Measurements from ENCODE around the gene RAB24.

Gene RAB24

DNA sequence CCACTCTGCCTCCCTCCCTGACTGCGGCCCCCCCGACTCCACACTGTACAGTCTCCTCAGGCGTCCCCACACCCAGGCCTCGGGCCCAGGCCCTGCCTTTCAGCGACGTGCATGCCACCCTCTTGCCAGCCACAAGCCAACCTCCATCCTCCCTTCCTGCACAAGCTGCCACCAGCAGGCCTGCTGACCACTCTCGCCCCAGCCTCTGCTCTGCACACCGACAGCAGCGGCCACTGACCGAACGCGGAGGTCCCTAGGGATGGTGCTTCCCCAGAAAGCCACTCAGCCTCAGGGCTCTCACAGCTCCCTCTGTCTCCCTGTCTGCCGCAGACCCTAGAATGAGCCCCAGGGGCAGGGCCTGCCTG, 29.4 kb upstream of the RAB24 start:
- DNase-seq: no peak

DNA sequence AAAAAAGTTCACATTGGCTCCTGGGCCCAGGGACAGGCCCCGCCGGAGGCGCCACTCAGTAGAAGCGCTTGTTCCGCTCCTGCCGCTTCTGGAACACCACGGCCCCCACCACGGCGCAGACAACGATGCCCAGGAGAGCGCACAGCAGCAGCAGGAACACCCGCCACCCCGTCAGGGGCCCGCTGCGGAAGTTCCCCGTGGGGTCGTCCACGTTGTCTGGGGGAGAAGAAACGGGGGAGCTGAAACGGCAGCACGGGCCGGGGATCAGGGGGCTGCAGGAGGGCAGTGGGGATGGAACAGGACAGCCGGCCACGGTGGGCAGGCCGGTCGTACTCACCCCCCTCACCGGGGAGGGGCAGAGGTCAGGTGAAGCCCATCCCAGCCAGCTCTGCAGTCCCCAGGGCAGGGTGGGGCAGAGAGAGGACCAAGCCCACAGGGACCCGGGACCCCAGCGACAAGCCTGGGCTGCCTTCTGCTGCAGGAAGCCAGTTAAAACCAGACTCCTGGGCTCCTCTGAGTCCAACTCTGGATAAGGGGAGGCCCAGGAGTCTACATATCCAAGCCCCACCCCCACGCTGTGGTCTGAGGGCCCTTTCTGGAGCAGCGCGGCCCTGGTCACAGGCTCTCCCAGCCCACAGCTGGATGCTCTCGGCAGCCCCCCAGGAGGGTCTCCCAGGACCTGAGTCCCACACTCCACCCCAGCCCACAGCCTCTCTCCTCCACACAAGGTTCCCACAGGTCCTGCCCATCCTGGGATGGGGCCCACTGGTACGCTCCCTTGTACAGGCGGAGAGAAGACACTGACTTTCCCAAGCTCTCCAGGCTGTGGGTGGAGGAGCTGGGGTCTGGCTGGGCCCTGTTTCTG, 28.7 kb upstream of the RAB24 start:
- peak; percentile 18 for DNase-seq

DNA sequence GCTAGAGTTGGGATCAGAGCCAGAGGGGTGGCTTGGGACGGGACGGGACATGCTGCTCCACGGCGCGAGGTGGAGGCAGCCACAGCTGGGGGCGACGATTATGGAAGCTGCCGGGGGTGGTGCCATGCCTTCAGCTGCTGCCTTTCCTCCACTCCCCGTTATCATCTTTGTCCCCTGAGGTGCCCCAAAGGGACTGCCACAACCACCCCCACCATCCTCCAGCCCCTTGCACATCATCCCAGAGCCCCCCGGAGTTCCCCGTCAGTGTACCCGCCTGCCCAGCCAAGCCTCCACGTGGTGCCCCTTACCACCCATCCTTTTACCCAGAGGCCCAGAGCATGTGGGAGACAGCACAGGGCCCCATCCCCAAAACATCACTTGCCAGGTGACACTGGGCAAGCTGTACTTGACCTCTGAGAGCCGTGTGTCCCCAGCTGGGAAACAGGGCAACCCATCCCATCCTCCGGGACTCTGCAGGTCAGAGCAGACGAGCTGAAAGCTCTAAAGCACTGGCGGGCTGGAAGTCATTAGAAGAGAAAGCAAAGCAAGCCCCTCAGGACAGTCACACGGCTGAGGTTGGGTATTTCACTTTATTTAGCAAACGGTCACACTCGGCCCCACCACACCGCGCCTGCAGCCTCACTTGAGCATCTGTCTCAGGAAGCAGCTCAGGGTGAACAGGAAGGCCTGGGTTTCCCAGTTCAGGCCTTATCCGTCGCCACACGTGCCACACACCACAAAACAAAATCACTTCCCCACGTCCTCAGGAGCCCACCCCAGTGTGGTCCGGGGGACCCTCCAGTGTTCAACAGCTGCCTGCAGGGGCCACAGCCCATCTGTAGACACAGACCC, 27.7 kb upstream of the RAB24 start:
- DNase-seq: peak; percentile 41

DNA sequence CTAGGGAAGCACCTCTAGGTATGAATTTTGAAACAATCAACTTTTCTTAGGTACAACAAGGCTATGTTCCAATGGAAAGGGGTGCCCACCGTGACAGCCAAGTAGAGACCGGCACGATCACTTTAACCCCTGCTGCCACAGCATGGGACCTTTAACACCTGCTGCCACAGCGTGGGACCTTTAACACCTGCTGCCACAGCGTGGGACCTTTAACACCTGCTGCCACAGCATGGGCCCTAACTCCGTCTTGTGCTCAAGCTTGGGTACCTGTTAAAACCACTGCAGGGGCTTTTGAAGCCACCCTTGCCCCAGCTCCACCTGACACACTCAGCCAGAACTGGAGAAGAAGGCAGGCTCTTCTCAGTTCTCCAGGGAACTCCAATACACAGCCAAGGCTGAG, 26.4 kb upstream of the RAB24 start:
- DNase-seq: peak; percentile 6

DNA sequence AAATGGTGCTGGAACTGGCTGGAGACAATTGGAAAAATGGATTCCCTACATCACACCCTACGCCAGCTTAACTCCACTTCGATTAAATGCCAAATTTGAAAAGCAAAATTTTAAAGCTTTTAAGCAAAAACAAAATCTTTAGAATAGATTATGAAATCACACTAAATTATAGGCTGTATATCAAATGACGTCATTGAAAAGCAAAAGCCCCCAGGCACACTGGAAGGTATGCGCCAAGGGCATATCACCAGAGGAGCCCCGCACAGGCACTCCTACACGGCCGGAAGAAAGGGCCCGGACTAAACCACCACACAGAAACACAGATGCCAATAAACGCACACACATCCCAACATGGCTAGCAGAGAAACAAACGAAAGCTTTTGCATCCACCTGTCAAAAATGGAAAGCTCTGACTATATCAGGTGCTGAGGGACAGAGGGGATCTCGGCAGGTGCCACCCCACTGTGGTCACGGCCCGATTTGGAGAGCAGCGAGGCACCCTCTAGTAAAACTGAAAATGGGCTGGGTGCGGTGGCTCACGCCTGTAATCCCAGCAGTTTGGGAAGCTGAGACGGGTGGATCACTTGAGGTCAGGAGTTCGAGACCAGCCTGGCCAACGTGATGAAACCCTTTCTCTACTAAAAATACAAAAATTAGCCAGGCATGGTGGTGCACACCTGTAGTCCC, 25.2 kb upstream of the RAB24 start:
- peak; percentile 16 for DNase-seq

DNA sequence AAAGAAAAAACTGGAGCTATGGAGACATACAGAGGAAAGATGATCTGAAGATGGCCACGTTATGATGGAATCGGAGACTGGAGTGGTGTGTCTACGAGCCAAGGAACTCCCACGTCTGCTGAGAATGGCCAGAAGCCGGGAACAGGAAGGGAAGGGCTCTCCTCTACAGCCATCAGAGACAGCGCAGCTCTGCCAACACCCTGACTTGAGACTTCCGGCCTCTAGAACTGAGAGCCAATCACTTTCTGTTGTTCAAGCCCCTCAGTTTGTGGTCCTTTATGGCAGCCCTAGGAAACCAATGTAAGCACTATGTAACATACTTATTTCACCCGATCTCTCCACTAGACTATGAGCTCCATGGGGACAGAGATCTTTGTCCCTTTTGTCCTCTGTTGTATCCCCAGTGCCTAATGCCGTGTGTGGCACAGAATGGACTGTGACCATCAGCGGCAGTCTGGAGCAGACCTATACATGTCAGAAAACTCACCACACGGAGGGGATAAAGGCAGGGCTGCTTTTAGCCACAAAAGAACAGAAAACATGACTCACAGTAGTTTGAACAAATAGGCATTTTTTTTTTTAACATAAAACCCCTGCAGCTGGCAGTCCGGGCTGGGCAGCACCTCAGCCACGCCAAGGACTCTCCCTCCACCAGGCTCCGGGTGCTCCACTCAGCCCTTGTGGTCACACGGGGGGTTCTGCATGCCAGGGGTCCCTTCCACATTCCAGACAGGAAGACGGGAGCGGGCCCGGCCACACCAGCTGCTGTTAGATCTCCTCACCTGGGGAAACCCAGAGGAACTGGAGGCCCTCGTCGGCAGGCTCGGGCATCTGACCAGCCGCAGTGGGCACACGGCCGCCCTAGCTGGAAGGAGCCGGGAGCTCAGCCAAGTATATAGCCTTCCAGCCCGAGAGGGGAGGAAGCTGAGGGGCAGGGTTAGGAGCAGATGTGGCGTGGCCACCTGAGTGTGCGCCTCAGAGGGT, 24.3 kb upstream of the RAB24 start:
- DNase-seq: peak; percentile 45

DNA sequence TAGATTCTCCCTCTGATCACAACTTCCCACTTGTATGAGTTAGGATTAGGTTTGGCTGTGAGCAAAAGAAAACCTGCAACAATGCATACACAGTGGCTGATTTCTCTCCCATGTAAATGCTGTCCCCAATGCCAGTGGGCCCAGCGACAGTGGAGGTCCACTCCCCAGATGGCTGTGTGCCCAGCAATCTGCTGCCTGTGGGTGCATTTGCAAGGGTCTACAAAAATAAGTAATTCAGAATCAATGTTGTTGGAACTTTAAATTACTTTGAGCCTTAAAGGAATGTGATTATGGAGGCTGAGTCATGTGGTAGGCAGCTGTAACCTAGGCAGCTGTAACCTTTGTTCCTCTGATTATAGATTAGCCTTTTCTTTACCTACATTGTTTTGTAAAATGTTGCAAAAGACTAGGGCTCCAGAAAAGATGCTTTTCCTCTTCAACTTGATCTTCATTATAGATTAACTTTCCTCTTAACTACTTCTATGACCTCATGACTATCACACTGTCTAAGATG, 22.4 kb upstream of the RAB24 start:
- DNase-seq: peak; percentile 4

DNA sequence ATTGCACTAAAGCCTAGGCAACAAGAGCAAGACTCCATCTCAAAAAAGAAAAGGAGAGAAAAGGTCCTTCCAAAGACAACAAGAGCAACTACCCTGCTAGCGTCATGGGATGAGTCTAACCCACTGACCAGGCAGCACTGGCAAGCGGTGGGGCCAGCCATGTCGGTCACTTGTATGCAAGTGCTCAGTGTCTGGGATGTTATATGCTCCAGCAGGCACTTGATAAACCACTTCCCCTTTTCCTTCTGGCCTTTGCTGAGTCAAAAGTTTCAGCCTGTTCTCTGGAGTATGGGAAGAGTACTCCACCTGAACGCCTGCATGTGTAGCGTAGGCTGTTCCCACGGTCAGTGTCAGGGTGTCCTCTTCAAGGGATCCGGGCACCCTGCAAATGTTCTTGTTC, 17.4 kb upstream of the RAB24 start:
- DNase-seq: no peak

DNA sequence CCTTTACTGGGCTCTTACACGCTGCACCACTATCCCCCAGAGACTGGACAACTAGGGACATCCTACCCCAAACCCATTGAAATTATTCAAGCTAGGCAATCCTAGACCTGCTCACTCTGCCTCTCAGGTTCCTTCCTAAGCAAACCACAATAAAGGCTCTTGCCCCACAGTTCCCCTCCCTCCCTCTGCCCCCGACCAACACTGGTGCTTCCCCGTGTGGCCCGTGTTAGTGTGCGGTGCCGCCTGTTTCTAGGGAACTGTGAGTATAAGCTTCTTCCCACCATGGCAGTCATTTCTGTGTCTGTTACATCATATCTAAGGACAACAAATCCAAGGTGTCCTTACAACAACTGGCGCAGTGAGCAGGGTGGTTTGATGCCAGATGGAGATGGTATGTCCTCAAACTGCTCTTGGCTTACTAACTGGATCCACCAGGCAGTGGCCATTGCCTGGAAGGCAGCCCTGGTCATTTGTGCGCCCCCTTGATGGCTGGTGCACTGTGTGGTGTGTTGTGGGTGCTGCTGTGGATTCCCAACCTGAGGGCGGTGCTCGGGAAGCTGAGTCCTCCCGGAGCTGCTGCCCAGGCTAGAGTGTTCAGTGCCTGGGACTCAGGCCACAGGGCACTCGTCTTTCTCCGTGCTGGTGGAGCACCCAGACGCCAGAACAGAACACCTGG, 16.5 kb upstream of the RAB24 start:
- no peak for DNase-seq

DNA sequence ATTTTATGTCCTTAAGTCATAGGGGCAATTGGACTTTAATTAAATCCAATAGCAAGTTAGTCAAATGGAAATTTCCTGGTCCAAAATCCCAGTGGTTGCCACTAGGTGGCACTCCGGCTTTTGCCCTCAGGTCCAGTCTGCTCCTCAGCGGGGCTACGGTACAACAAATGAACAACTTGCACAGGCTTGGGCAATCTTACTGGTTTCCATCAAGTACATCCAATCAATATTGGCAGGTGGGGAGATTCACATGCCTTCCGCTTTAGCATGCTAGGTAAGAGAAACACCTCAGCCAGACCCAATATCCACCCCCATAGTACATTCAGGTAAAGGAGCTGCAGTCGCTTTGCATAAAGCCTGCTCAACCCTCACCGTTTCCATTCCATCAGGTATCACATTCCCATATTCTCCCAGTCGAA, 14.4 kb upstream of the RAB24 start:
- DNase-seq: no peak

DNA sequence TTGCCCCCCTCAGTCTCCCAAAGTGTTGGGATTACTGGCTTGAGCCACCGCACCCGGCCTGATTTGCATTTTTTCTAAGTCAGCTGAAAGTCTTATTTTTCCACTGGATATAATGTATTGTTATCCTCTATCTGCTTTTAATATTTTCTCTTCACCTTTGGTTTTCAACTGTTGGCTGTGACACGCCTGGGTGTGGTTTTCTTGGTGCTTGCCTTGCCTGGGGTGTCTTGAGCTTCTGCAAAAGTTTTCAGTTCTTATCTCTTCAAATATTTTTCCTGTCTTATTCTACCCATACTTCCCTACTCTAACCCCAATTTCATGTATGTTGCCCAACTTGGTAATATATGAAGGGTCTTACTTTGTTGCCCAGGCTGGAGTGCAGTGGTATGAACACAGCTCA, 12.5 kb upstream of the RAB24 start:
- DNase-seq: no peak

DNA sequence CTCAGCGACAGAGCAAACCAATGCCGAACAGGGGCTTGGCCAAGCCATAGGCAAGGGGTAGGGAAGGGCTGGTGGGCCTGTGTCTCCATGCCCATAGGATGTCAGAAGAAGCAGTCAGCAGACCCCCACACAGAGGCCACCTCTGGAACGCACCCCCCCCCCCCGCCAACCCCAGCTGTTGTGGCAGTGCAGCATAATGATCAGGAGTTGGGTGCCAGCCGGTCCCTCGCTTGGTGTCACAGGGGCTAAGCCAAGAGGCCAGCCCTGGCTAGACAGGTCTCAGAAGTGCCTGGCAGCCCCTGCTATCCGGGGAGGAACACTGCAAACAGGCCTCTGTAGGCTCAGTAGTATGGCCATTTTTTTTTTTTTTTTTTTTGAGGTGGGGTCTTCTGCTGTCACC, 11.9 kb upstream of the RAB24 start:
- DNase-seq: no peak

DNA sequence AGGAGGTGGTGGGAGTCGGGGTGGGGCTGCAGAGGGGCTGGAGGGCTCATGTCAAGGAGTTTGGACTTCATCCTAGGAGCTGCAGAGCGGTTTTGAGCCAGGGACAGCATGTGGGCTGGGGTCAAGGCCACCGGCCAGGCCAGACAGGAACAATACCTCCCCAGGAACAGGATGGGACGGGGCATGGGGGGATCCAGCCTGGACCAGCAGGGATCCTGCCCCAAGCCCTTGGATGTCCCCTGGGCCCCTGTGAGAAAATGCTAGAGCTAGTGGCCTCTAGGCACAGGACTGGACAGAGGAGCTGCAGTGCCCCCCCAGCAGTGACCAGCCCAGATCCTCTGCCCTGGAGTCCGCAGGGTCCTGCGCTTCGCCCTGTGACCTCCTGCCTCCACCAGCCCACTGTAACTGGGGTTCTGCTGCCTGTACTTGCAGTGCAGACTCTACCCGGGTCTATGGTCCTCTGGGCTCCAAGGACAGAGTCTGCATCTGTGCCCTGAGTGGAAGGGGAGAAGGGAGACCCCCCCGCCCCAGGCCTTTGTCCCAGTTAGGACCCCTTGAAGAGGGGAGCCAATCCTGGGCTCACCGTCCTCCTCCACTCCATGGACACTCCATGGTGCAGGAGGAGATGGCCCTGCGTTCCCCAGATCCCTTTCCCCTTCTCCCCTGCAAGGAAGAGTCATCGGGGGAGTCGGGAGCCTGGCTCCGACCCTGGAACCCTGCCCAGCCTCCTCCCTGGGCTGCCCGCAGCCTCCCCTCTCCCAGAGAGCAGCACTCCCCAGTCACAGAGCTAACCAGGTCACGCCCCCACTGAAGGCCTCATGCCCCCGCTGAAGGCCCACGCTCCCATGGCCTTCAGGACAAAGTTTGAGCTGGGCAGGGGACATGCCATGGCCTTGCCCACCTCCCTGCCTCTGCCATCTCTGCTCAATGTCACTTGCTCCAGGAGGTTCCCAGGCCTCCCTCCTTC, 11.1 kb upstream of the RAB24 start:
- no peak for DNase-seq

DNA sequence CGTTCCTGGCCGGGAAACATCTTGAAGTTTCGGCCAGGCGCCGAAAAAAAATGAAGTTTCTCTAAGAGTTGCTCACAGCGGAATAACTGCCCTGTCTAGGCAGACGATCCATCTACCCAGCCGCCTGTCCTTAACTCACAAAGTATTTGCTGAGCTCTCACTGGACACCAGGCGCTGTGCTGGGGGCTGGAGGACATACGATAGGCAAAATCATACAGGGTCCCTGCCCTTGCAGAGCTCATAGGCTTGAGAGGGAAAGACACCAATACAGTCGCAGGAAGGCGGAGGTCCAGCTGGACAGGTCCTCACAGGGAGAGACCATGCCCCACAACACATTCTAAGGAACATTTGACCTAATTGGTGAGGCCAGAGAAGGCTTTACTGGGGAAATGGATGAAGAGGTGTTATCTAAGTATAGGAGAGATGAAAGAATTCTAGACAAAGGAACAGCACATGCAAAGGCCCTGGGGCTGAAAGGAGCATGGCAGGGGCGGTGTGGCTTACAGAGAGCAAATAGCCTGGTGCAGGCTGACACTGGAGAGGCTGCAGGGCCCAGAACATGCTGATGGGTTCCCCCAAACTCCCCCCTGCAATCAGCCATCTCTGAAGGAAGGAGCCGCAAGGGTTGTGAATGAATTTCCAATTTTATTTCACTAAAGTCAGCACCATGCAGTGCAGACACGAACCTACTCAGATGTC, 10.2 kb upstream of the RAB24 start:
- peak; percentile 22 for DNase-seq

DNA sequence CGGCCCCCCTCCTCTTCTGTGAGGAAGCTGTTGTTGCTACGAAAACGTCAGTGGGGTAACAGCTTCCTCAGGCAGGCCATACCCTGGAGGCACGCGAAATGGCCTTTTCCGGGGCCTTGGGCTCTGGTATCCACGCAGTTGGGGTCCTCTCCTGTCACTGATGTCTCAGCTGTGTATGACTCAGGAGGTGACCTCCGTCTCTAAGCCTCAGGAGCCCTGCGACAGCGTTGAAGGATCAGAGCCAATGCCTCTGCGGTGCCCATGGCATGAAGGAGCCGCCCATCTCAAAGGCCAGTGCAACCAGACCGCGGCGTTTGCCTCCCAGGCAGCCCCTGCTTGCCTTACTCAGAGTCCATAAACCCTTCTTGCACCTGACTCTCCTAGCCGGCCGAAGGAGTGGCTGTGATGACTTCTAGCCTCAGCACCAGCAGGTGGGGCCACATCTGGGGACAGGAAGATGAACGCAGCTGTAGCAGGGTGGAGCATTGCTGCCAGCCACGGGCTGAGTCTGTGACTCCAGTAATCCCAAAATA, 9.2 kb upstream of the RAB24 start:
- peak; percentile 50 for DNase-seq

DNA sequence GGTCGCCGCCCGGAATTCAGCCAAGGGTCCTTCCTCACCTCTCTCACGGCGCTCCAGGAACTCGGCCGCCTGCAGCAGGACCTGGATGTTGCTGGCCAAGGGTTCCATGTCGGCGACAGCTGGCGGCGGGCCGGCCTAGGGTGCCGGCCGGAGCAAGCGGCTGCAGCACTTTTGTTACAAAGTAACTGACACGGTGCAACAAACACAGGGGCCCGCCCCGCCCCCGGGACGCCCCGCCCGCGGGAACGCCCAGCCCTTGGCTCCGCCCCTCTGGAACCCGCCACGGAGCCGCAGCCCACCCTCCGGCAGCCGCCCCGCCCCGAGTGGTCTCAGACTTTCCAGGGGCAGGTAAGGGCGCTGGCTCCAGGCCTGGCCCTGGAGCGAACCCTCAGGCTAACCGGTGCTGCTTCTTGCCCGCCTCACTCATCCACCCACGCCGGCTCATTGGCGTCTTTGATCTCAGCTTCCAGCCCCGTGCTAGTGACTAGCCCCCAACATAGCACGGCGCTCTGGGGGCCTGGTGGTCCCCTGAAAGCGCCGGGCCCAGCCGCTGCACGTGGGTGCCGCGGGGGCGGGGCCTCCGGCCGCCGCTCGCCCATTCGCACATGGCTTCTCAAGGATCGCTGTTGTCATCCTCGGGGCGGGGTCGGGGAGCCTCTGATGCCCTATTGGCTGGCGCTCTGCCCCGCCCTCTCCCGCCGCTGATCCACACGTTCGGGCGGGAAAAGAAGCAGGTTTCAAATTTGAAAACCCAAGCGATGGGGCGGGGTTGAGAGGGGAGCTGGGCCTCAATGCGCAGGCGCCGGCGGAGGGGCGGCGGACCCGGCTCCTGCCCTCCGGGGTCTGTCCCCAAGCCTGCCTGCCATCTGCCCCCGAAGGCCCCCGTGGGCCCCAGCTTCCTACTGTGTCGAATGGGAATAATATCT, 8.5 kb upstream of the RAB24 start, which contains the start of gene MXD3:
MXD3 (minus strand) TSS at position 176 of the 926 bp plus-strand sequence; CDS start at position 108, 68 bp downstream.
- DNase-seq: peak; percentile 96

DNA sequence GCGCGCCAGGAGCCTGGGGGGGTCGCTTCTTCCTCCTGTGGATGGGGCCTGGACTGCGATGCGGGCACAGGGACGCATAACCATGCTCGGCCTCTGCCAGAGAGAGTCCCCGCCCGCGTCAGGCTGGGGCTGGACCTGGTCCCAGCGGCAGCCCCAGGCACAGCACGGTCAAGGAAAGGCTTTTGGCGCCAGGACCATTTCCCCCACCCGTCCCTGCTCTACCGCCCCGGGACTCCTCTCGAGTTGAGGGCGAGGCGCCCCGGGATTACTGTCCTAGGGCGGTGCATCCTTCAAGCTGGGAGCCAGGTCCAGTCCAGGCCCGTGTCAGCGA, 7.8 kb upstream of the RAB24 start:
- no peak for DNase-seq
